GM03348 (cell line): ENCODE measurements around the gene XAB2.
"Not testable (repeated sequence)": the region's sequence is repeated elsewhere in the genome, so short reads cannot be mapped to it uniquely, and the experiment has no call there.

Experiments
- DNase-seq: peaks from one replicate; pipeline ENCODE4 v3.0.0; 2012; ENCODE audit warnings: low spot score

Gene XAB2

GRCh38 chr19:7648265-7649014 lies 19.1 kb upstream of the XAB2 start:
- DNase-seq, result no peak

DNA sequence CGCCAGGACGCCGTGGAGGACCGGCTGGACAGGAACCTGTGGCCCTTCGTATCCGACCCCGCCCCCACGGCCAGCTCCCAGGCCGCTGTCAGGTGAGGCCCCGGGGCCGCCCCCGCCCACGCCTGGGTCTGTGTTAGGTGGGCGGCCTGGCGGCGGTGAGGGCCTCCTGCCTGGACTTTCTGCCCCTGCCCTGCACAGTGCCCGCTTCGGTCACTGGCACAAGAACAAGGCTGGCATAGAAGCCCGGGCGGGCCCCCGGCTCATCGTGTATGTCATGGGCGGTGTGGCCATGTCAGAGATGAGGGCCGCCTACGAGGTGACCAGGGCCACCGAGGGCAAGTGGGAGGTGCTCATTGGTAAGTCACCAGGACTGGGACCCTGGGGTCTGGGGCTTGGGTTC lies 17.8 kb upstream of the XAB2 start:
- DNase-seq, result no peak

DNA sequence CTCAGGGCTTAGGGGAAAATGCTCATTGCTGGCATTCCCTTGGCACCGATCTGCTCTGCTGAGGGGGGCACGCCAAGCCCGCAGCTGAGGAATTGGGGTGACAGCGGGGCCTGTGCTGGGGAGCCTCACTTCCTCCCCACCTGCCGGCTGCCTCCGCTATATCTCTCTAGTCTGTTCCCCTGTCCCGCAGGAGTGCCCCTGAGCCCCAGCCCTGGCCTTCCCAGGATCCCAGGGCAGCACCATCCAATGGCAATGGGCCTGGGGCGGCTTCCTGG lies 17.0 kb upstream of the XAB2 start:
- DNase-seq, result no peak

- no peak for DNase-seq
Observed at GRCh38 chr19:7645656-7646425, 16.5 kb upstream of the XAB2 start.

GRCh38 chr19:7645163-7645562 lies 15.8 kb upstream of the XAB2 start:
- no peak for DNase-seq

- DNase-seq, result no peak
Observed at GRCh38 chr19:7644550-7644877, 15.2 kb upstream of the XAB2 start.

- DNase-seq, result not testable (repeated sequence)
Observed at GRCh38 chr19:7643629-7644549, 14.5 kb upstream of the XAB2 start.

- no peak for DNase-seq
Observed at GRCh38 chr19:7643031-7643415, 13.7 kb upstream of the XAB2 start.

DNA sequence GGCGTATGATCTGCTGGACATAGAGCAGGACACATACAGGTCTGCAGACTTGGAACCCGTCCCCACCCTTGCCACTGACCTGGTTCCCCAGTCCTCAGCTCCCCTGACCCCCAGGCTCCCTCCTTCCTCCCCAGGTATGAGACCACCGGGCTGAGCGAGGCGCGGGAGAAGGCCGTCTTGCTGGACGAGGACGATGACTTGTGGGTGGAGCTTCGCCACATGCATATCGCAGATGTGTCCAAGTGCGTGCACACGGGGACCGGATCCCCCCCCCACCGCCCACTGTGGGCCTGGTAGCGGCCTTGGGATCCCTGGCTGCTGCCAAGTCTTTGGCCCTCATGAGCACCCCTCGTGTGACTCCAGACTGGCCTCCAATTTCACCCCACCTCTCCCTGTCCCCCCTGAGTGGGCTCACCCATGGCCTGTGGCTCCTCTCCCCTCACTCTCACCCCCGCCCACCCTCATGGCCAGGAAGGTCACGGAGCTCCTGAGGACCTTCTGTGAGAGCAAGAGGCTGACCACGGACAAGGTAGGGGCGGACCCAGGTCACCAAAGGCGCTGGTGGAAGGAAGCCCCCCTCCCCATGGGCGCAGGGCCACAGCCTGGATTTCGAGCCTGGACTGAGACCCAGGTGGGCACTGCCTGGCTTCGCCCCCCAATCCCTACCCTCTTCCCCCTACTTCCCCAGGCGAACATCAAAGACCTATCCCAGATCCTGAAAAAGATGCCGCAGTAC lies 13.1 kb upstream of the XAB2 start:
- no peak for DNase-seq

DNA sequence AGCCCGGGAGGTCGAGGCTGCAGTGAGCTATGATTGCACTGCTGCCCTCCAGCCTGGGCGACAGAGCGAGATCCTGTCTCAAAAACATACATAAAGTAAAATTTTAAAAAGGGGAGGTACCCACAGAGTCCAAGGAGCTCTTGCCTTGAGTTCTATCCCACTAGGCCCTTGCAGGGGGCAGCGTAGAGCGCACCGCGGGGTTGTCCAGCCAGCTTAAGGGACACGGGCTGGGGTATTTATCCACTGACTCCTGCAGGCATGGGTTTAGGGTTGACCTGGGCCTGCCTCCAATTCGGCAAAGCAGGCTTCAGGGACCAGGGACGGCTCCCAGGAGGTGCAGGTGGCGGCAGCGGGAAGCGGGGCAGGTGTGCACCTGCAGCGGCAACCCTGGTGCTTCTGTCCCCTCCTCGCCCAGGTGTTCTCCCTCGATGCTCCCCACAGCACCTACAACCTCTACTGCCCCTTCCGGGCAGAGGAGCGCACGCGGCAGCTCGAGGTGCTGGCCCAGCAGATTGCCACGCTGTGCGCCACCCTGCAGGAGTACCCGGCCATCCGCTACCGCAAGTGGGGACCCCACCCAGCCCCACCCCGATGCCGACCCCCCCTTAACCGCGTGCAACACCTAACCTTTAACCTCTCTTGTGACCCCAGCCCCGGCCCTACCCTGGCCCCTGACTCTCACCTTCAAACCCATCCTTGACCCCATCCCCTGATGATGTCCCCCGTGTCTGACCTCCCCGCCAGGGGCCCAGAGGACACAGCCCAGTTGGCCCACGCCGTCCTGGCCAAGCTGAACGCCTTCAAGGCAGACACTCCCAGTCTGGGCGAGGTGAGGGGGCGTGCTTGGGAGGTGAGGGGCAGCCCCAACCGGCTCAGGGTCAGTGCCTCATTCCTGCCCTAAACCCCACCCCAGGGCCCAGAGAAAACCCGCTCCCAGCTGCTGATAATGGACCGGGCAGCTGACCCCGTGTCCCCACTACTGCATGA lies 12.2 kb upstream of the XAB2 start:
- DNase-seq, result no peak

- no peak for DNase-seq
Observed at GRCh38 chr19:7640803-7641202, 11.5 kb upstream of the XAB2 start.

- DNase-seq, result no peak
Observed at GRCh38 chr19:7639863-7640348, 10.6 kb upstream of the XAB2 start.

DNA sequence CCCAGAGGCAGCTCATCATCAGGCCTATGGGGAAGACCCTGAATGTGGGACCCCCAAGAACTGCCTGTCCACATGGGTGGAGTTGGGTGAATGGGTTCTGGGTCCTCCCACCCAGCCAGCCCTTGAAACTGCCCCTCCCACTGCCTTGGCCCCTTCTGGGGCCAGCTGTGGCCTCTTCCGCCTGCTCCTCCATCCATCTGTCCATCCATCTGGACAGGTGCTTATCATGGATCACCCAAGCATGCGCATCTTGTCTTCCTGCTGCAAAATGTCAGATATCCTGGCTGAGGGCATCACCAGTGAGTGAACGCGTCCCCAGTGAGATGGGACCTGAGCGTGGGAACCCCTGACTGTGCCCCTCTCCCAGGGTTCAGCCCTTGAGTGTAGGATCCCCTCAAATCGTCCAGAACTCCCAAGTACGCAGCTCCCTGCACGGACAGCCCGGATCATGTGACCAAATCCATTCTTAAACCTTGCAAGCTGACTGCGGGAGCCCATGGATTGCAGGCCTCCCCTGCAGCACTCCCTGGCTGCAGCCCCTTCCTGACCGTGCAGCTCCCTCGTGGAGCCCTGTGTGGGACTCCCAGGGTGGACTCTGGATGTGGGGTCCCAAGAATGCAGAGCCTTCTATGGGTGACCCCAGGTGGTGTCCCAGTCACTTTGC lies 9.6 kb upstream of the XAB2 start:
- no peak for DNase-seq

GRCh38 chr19:7637374-7638256 lies 8.3 kb upstream of the XAB2 start:
- no peak for DNase-seq

DNA sequence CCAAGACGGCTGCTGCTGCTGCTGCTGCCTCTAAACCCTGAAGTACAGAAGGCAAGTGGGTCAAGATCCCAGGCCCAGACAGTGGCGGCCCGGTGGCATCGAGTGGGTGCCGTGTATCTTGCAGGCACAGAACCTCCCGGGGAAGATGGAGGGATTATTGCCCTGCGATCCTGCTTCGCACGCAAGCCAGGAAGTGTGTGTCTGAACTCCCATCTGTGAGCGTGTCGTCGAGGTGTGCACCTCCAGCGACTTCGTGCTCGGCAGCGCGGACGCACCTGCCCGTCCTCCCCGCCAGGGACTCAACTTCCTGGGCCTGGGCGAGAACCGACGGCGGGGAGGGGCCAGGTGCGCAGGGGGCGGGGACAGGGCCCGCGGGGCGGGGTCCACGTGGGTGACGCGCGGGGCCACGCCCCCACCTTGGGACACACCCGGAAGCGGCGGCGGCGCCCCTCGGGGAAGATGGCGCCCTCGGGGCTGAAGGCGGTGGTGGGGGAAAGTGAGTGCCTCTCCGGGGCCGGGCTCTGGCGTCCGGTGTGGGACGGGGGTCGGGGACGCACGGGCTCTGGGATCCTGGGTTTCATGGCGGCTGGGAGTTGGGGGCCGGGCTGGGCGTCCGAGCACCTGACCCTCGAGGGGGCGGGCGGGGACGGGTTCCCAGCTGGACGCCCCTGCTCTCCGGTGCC lies 7.5 kb upstream of the XAB2 start, which contains the start of gene STXBP2:
Gene STXBP2 (plus strand): TSS at position 420 of the 683 bp plus-strand sequence. CDS start 40 bp downstream, at position 460.
- DNase-seq, result no peak

GRCh38 chr19:7636317-7636690 lies 7.0 kb upstream of the XAB2 start:
- DNase-seq, result no peak

DNA sequence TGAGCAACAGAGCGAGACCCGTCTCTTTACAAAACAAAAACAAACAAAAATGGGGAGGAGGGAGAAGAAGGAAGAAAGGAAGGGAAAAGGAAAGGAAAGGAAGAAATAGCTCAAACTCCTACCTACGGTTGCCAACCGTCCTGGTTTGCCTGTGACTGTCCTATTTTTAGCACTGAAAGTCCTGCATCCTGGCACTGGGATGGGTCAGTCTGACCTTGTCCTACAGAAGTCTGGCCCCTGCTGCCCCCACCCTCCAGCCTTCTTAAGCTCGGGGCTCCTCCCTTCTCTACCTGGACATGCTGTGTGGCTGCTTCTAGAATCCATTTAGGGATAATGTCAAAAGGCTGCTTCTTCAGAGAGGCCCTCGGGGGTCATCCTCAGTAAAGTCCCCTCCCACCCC lies 6.3 kb upstream of the XAB2 start:
- no peak for DNase-seq

DNA sequence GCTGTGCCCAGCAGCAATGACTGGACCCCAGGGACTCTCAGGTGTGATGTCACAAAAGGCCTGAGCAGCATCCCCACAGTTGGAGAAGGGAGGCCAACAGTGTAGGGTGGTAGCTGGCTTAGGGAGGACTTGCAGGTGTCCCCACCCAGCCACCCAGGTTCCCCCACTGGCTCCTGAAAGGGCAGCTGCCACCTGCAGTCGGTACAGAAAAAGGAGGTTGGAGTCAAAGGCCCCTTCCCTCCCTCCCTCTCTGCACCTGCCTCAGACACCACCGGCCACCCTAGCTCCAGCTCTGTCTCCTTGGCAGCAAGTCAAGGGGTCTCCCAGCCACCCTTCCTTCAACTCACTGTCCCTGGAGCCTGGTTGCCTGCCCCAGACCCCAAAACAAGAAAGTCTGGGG lies 4.4 kb upstream of the XAB2 start, which contains the start of gene PCP2:
Gene PCP2 (minus strand): TSS at position 22 of the 400 bp plus-strand sequence. CDS start 262 bp downstream, outside the sequence.
- DNase-seq, result no peak
